Activated CD8-positive, alpha-beta memory T cell treated with anti-CD3 and anti-CD28 coated beads for 36 hours (primary cell): ENCODE results near the gene LEO1. TPM values are rescaled to one million over a fixed set of nuclear protein-coding genes. Genes with fewer than 3 reads are reported as not detected.

Experiments used
- CTCF ChIA-PET: fragments of 350-600 bp; sonication (Branson Sonifier 250); formaldehyde crosslinking; loops from one replicate; lab custom pipeline; 2021; ENCODE audit warnings: antibody characterized with exemption; lab: Charles Lee
- POLR2A ChIA-PET: fragments of 350-600 bp; sonication (Branson Sonifier 250); formaldehyde crosslinking; loops from one replicate; lab custom pipeline; 2021; ENCODE audit warnings: antibody characterized with exemption; lab: Charles Lee
- total RNA-seq, 2 experiments: library from RNA; stranded (reverse); gene quantifications; one replicate each; pipeline ENCODE4 v1.2.3, GENCODE V29; 2021

Gene LEO1
- total RNA-seq, 2 experiments from 2014 or later = 35.2 to 35.4 TPM

GRCh38 chr15:51889486-51889885 lies 82.1 kb downstream of the LEO1 start:
- POLR2A ChIA-PET = interaction anchor here (1.1 kb wide), 1 partner anchor 118 kb away, joined by 3 read pairs; no protein-coding TSS in a partner anchor

GRCh38 chr15:51888593-51889195 lies 82.9 kb downstream of the LEO1 start:
- POLR2A ChIA-PET = interaction anchor here (1.1 kb wide), 1 partner anchor 118 kb away, joined by 3 read pairs; no protein-coding TSS in a partner anchor
- CTCF ChIA-PET = interaction anchor here (0.8 to 1.8 kb wide), 4 partner anchors 12 to 50 kb away, joined by 3 to 5 read pairs (median 4); no protein-coding TSS in a partner anchor

More at GRCh38 chr15:51889486-51889885, 82.1 kb downstream of the LEO1 start:
- CTCF ChIA-PET = interaction anchor here (1.1 to 1.4 kb wide), 3 partner anchors 26 to 250 kb away, joined by 3 to 5 read pairs (median 4); no protein-coding TSS in a partner anchor

Other genes starting within 250 kb of the LEO1 start
- gene LYSMD2, start 234.1 kb downstream of the LEO1 start, total RNA-seq = 10 to 100 TPM; 21.8 to 22.4 TPM
- 1 to 10 TPM; 5.7 to 6.7 TPM for gene TMOD2, start 220.2 kb downstream of the LEO1 start, total RNA-seq
- 10 to 100 TPM; 50.8 to 55.2 TPM for gene TMOD3, start 142.1 kb downstream of the LEO1 start, total RNA-seq
- gene MAPK6, start 47.4 kb upstream of the LEO1 start, total RNA-seq = 10 to 100 TPM; 90.4 to 92.9 TPM
- under 1 TPM in 1 of 2 experiments, not detected in 1; 0.19 TPM for gene BCL2L10, start 141.0 kb upstream of the LEO1 start, total RNA-seq
- gene GNB5, start 219.6 kb upstream of the LEO1 start, total RNA-seq = 10 to 100 TPM; 15.6 to 17.5 TPM